HG03196 (cell line): ENCODE data around the gene PLCB1.

Experiments used
- ATAC-seq: cut with Tn5 transposase; IDR thresholded peaks from one replicate; pipeline ENCODE4 v1.9.1; 2021; ENCODE audit not compliant: unreplicated experiment

Gene PLCB1

DNA sequence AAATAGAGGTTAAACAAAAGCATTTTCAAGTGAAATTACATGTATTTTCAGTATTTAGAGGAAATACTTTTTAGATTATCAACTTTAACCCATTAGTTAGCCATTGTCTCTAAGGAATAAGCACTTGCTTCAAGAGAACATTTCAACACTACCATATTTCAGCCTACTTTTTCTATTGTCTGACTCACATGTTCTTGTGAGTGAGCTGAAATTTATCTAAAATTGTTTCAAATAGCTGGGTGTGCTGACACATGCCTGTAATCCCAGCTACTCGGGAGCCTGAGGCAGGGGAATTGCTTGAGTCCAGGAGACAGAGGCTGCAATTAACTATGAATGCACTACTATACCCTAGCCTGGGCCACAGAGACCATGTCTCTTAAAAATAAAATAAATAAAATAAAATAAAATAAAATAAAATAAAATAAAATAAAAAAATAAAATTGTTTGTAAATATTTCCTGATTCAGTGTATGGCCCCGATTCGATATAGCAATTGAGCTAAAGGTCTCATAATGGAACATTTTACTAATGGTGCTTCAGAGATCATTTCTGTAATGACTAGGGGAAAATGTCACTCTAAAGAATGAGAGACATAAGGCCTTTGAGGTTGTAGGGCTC is 612.3 kb downstream of the PLCB1 start:
- no peak for ATAC-seq

DNA sequence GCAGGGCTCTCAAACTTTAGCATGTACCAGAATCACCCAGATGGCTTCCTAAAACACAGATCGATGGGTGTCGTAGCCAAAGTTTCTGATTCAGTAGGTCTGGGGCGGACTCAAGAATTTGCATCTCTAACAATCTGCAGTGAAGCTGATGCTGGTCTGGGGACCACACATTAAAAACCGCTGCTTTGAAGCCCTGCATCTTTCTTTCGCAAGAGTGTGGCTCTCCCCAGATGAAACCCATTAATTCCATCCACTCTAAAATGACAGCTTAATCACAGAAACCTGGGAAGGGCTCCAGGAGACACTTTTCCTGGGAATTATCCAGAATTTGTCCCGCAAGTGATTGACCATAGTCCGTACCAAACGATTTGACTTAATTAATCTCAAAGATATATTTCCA is 617.0 kb downstream of the PLCB1 start:
- ATAC-seq, result no peak

DNA sequence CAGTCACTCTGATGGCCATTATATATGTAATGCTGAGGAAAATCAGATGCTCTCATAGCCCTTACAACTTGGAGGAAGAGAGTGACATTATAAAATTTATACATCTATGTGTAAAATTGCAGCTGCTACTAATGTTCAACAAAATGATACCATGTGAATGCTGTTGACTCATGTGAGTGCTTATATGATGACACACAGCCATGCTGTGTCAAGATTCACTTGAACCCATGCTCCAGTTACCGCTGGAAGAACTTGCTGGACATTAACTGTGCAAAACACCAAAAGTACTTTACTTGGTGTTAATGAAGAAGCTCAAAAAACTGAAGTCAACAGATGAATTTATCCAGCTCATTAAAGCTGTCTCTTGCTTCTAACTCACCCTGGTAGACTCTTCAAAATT is 617.9 kb downstream of the PLCB1 start:
- ATAC-seq, result no peak

DNA sequence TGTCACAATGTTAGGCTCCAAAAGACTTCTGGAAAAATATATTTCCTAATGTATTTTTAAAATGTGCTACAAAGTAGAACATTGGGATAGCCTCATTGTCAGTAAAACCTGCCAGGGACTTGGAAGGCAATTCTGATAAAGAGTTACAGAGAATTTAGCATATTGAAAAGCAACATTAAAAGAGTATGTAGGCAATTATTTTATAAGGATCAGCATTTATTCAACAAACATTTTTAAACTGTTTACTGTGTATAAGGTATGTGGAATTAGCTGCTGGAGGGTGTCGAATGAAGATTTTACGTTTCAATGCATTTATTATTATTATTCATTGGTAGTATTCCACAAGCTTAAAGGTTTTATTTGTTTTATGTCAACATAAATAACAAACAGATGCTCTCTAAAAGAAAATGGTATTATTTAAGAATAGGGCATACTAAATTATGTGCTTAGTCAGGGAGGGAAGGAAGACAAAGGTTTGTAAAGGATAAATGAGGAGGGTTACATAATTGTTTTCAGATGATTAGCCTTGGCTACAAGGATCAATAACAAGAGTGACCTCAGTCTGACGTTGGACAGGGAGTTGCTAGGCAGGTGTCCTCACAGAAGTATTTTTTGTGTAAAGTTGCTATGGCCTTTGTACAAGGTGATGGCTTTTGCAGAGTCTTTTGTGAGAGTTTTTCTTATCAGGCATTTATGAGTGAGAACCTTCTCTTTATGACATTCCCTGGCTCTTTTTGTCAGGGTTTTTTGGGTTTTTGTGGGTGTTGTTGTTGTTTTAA is 623.5 kb downstream of the PLCB1 start:
- ATAC-seq, result no peak

DNA sequence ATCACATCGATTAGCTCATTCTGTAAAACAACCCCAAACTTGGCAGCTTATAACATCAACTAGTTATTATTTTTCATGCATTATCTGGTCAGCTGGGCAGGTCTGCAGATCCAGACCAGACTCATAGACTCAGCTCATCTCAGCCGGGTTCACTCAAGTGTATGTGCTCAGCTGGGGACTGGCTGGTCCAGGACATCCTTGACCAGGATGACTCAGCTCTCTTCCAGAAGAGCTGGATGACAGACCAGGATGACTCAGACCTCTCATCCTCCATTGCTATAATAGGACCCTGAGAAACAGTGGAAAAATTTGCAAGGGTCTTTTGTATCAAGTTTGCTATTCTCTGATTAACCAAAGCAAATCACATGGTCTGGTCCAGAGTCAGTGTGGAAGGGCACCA is 624.3 kb downstream of the PLCB1 start:
- ATAC-seq, result no peak

DNA sequence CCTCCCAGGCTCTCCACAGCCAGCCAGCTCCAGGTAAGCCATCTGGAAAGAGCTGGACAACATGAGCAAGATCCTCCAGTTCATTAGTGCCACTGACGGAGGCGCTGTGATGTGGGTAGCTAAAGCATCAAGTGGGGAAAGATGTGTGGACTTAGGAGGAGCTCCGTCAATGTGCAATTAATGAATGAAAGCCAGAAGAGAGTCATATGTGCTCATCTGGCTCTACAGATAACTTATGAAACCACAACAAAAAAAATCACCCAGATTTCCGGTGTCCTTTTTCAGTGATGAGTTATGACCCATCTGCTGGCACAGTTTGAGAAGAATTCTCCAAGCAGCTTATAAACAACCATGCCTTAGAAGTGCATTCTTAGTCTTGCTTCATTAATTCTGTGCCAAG is 625.1 kb downstream of the PLCB1 start:
- ATAC-seq, result no peak

DNA sequence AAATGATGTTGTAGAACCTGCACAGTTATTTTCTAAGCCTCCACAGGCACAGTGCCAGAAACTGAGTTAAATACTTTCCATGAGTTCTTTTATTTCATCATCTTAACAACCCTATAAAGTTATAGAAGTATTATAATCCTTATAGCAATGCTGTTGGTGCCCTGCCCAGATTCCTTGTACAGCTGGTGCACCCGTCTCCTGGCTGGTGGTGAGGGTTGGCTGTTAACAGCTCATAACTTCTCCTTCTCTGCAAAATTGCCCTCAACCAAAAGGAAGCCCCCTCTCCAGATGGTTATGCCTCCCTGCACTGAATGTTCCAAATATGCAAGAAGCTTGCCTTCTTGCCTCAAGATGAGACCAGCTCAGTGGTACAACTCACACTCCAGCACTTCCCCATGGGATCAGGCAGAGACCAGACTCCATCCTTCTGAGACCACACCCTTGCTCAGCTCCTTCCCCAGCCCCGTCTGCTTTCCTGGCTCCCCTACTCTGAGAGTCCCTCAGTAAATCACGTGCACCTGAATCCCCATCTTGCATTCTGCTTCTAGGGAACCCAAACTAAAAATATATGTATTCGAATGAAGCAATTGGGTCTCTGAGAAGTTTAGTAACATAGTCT is 632.4 kb downstream of the PLCB1 start:
- no peak for ATAC-seq

DNA sequence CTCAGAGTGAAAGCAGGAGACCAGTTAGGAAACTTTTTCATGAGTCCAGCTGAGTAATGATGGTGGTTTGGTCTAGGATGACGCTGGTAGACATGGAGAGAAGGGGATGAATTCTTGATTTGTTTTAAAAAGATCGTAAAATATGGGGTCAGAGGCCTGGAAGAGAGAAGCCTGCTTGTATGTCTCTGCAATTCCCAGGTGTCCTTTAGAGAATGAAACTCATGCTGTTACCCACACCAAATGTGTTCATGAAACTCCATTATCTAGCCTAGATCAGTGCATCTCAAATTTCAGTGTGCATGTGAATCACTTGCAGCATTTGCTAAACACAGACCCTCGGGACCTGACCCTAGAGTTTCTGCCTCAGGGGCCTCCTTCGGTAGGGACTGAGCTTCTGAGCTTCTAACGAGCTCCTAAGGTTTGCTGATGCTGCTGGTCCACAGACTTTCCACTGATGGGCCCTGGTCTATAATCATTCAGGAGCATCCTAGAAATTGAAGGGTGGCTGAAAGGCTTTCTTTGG is 634.9 kb downstream of the PLCB1 start:
- no peak for ATAC-seq

DNA sequence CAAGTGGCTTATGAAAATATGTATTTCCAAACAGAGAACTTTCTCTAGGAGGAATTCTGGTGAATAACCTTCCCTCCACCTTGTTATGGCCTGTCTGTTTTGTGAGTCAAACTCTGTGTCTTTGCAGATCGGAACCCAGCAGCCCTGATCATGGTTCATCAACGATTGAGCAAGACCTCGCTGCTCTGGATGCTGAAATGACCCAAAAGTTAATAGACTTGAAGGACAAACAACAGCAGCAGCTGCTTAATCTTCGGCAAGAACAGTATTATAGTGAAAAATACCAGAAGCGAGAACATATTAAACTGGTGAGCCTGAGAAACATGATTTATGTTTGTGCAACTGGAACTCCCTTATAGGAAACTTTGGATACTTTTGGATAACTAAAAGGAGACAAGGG is 642.3 kb downstream of the PLCB1 start:
- no peak for ATAC-seq

DNA sequence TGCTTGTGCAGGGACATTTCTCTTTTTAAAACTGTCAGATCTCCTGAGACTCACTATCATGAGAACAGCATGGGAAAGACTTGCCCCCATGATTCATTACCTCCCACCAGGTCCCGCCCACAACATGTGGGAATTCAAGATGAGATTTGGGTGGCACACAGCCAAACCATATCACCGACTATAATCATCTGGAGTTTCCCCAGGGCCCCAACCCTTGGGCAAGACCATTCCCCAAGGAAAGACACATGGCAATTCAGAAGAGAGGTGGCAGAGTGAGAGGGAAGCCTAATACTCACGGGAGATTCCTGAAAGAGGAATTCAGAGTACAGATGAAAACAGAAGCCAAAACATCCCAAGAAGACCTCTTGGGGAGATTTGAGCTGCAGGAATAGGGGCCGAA is 645.8 kb downstream of the PLCB1 start:
- ATAC-seq, result no peak

DNA sequence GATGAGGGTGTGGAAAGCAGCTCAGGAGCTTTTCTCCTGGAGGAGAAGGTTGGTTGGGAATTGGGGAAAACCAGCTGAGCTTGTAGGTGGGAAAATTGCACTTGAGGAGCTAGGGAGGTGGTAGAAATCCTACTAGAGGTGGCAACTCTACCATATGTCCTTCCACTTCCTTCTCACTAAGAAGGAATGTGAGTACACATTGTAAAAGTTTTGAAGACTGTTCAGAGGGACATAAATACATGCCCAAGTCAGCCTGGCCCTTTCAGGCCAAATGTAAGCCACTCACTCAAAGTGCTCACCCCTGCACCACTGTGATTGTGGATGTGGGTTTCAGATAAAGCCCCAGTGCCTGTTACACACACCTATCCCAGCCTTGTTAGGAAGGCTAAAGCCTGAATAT is 646.3 kb downstream of the PLCB1 start:
- no peak for ATAC-seq

DNA sequence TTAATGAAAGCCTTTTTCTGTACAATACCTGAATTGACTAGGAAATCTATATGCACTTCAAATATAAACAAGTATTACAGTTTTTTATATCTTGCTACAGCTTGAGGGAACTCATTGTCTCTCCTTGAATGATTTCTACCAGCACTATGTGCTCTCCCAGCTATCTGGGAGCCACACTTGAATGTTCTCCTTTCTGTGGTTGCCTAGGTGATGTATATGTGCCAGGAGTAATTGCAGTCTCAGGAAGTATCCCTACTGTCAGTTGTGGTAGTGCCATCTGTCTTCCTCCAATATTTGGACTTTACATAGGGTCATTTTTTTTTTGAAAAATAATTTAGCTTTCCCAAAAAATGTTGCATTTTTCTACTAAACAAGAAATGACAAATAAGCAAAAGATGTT is 648.8 kb downstream of the PLCB1 start:
- no peak for ATAC-seq

DNA sequence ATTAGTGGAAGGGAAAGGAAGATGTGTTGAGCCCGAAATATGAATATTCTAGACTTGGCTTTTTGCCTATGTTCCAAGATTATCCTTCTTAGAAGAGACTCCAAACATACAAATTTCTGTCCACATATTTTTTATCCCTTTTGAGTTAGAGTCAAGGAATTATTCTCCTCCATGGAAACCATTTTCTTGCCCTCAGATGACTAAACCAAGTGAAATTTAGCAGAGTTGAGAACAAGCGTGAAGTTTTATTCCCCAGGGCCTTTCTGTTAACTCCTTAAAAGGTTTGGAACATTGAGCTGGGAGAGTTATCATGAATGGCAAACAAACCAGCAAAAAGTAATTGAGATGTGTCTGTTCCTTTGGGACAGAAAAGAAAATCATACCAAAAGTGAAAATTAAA is 650.7 kb downstream of the PLCB1 start:
- no peak for ATAC-seq

DNA sequence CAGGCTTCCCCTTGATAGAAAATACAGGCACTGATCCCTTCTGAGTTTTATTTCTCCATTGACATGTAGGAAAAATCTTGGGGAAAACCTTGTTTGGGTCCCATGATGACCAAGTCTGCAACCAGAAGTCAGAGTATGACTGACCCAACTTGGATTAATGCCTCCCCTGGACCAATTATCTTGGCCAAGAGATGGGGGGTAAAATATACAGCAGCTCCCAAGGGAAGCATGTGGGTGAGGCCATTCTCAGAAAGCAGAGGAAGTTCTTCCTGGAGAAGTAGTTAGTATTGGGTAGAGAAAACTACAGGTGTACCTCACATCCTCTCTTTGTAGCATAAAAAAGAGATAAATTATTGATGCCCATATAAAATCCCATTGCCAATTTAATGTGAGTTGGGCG is 651.7 kb downstream of the PLCB1 start:
- no peak for ATAC-seq

DNA sequence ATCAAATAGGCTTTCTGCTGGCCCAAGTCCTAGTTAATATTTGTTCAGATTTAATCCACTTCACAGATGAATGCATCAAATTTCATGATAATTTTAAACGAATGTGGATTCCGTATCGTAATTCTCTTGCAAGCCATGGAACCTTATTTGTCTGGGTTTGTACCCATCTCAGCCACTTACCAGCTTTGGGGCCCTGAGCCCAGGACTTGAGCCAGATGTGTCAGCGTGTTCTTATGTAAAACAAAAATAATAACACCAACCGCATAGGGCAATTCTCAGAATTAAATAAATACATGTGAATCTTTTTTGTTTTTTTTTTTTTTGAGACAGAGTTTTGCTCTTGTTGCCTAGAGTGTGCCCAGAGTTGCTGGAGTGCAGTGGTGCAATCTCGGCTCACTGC is 654.3 kb downstream of the PLCB1 start:
- no peak for ATAC-seq

DNA sequence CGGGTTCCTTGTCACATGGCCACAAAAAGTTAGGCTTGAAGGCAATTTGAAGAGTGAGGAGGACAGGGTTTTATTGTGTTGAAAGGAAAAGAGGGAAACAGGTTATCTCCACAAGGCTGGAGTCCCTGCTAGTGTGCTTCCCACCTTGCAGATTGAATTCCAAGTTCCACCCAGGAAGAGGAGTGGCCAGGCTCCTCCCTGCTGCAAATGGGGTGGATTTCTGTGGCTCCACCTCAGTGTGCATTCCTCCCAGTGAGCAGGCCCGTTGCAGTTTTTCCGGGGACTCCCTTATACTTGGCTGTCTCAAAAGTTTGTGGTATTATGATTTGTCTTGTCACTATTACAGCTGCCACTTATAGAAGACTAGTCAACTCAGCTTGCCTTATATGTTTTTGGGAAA is 655.0 kb downstream of the PLCB1 start:
- ATAC-seq, result no peak

DNA sequence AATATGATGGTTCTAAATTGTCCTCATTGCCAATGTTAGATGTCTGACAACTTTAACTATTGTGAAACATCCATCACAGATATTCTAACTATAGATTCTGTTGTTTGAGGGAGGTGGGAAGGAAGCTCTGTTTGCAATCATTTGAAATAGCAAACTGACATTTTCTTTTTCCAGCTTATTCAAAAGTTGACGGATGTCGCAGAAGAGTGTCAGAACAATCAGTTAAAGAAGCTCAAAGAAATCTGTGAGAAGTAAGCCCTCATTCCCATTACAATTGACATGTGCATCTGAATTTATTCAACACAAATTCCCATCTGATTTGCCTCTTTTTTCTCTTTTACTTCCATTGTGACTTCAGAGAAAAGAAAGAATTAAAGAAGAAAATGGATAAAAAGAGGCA is 656.2 kb downstream of the PLCB1 start:
- ATAC-seq, result no peak

DNA sequence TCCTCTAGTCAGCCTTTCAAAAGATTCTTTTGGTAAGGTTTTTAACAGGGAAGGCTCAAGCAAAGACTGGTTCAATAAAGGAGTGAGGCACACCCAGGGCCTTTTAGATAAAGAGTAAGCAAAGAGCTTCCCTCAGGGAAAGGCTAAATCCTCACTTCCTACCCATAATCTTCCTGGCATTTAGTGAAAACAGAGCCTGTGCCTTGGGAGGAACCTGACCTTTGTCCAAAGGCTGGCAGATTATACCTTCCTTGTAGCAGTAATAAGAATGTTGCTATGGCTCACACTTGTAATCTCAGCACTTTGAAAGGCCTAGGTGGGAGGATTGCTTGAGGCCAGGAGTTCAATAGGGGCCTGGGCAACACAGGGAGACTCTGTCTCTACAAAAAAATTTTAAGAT is 656.8 kb downstream of the PLCB1 start:
- no peak for ATAC-seq

DNA sequence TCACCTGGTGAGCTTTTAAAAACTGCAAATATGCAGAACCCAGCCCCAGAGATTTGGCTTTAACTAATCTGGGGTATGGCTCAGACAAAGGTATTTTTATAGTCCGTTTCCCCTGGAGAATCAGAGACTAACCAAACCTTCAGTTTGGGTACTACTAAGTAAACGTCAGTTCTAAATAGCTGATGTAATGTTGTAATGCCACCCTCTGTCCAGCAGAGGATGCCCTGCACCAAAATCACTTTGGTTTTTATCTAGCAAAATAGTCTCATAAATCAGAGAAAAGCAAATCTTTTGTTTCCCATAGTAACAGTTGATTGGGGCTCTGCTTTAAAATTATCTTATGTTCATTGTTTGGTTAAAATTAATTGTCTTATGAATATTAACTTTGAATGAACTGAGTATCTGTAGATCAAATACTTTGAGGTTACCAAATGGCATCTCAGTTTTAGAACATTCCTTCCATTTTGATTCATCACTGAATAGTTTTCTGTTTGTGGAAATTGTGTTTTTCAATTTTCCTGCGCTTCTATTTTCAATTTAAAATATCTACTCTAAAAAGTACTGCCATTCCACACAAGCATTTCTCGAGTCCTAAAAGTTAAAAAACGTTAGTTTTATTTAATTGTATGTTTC is 658.5 kb downstream of the PLCB1 start:
- no peak for ATAC-seq

DNA sequence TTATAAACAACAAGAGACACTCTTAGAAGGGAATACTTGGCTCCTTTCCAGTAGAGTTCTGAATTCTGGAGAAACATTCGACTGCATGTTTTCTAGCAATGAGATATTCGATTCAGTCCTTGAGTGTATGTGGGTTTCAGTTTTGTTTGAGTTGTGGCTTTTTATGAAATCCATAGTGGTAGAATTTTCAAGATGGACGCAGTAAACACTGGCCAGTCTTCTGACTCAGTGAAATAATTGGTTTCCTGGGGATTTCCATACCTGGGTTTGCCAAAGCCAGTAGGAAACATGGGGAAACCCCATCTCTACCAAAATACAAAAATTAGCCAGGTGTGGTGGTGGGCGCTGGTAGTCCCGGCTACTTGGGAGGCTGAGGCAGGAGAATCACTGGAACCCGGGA is 663.3 kb downstream of the PLCB1 start:
- ATAC-seq, result no peak

DNA sequence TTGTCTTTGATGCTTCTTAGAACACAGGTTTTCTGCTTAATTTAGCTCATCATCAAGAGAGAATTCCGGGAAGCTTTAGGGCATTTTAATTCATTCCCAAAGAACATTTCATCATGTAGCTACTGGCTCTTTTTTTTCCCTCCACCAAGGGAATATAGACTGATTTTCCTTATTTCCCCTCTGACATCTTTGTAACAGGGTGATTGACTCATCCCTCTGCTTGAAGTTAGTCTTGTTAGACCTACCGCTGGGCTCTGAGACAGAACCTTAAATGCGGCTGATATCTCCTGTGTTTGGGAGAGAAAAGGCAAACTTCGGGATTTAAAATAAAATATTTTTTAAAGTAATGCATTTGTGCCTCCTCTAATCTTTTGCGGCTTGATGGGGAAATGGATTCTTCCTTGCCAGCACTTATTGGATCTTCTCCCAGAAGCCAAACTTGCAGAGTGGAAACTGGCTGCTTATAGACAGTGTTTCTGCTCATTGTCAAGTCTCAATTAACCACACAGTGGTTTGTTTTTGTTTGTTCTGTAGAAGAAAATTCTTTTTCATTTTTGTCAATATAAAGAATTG is 664.1 kb downstream of the PLCB1 start:
- no peak for ATAC-seq
